HepG2 (cell line): Measurements from ENCODE around the gene FRMD4A. TPM values are rescaled to one million over a fixed set of nuclear protein-coding genes. Genes with fewer than 3 reads are reported as not detected.

Experiments used
- ATAC-seq: fragments of 200-7000 bp; cut with Tn5 transposase; 3 replicates; pipeline ENCODE4 v1.9.1; 2020; ENCODE audit warnings: mild to moderate bottlenecking, moderate library complexity
- BruUV-seq: library from RNA; stranded (reverse); fragments of 400-500 nt; replicated peaks from 2 replicates; lab custom pipeline; 2021; lab: Mats Ljungman, UMichigan
- CTCF ChIA-PET: fragments of 300-600 bp; formaldehyde crosslinking; extraction: SDS; loops from one replicate; lab custom pipeline; 2021; ENCODE audit warnings: low total read pairs, inconsistent platforms, low intra/inter-chr PET ratio; lab: Yijun Ruan, JAX
- POLR2A ChIA-PET: fragments of 350-600 bp; sonication (Branson Sonifier 250); formaldehyde crosslinking; loops from one replicate; lab custom pipeline; 2020; ENCODE audit warnings: antibody characterized with exemption, inconsistent platforms; lab: Yijun Ruan, JAX
- DNase-seq: peaks from one replicate; pipeline ENCODE4 v3.0.0-alpha.2; 2015; ENCODE audit warnings: low spot score
- FAIRE-seq: peaks from 3 replicates; lab custom pipeline; 2011; peaks lifted over from hg19 to GRCh38; lab: Jason Lieb, UNC
- H2AFZ ChIP-seq: one replicate; pipeline ENCODE4 v1.6.1; 2011; ENCODE audit warnings: low read length, inconsistent platforms
- H3K27ac ChIP-seq: fragments of 300-600 bp; 3 replicates; pipeline ENCODE4 v1.8.0; 2011; ENCODE audit warnings: mixed run types, mild to moderate bottlenecking, mixed read lengths, low read length, inconsistent platforms; ENCODE audit not compliant: insufficient read depth; ENCODE audit errors: extremely low read length
- H3K27me3 ChIP-seq, 2 experiments: fragments of 200-600 bp in 1 of 2; 2 replicates in 1 of 2; 3 replicates in 1 of 2; pipeline versions ENCODE4 v1.6.0 to v1.8.0; 2011; ENCODE audit warnings: low read length in 2 of 2, mild to moderate bottlenecking in 2 of 2, moderate library complexity in 2 of 2, inconsistent platforms in 1 of 2; ENCODE audit not compliant: insufficient read depth in 2 of 2, control insufficient read depth in 1 of 2
- H3K36me3 ChIP-seq, 2 experiments: fragments of 200-600 bp in 1 of 2; replicated peaks in 1 of 2; 2 replicates in 1 of 2; 3 replicates in 1 of 2; pipeline versions ENCODE4 v1.5.1 to v1.8.0; 2011; ENCODE audit warnings: low read length in 2 of 2, inconsistent platforms in 1 of 2; ENCODE audit not compliant: insufficient read depth in 2 of 2, control insufficient read depth in 1 of 2
- H3K4me1 ChIP-seq: 2 replicates; pipeline ENCODE4 v1.5.1; 2012; ENCODE audit warnings: low read length, inconsistent platforms; ENCODE audit not compliant: insufficient read depth
- H3K4me2 ChIP-seq: 2 replicates; pipeline ENCODE4 v1.6.0; 2011; ENCODE audit warnings: low read depth, low read length, inconsistent platforms
- H3K4me3 ChIP-seq, 3 experiments: fragments of 200-600 bp in 1 of 3; sonication (generic), shearing (Covaris generic) in 1 of 3; replicated peaks in 1 of 3; 2 replicates each; pipeline ENCODE4 v1.5.1; 2011 to 2016; ENCODE audit warnings: low read length in 3 of 3, inconsistent platforms in 2 of 3, low read depth in 2 of 3, mild to moderate bottlenecking in 2 of 3, control low read depth in 1 of 3, mixed read lengths in 1 of 3; ENCODE audit not compliant: insufficient read depth in 1 of 3
- H3K79me2 ChIP-seq: one replicate; pipeline ENCODE4 v1.6.1; 2011; ENCODE audit warnings: low read length, inconsistent platforms; ENCODE audit not compliant: insufficient read depth
- H3K9ac ChIP-seq: 2 replicates; pipeline ENCODE4 v1.6.0; 2011; ENCODE audit warnings: mild to moderate bottlenecking, low read depth, low read length, inconsistent platforms; ENCODE audit not compliant: insufficient read depth
- H3K9me3 ChIP-seq: 2 replicates; pipeline ENCODE4 v1.5.1; 2012; ENCODE audit warnings: mild to moderate bottlenecking, low read length
- H4K20me1 ChIP-seq: 2 replicates; pipeline ENCODE4 v1.6.0; 2011; ENCODE audit warnings: inconsistent platforms, mild to moderate bottlenecking, low read length, moderate library complexity; ENCODE audit not compliant: insufficient read depth
- ATF7-NPFF ChIP-seq: sonication (generic); formaldehyde crosslinking; IDR thresholded peaks from 2 replicates; pipeline ENCODE4 v1.8.1; 2023; ENCODE audit warnings: mild to moderate bottlenecking, low read depth, missing genetic modification reagents, moderate library complexity
- CEBPG ChIP-seq: IDR thresholded peaks from 2 replicates; pipeline ENCODE4 v1.6.1; 2016
- MTA1 ChIP-seq: sonication (generic); formaldehyde crosslinking; IDR thresholded peaks from 2 replicates; pipeline ENCODE4 v1.4.0; 2020; ENCODE audit warnings: missing genetic modification reagents, mild to moderate bottlenecking, borderline replicate concordance
- PRPF4 ChIP-seq: fragments of 200-400 bp; formaldehyde crosslinking; IDR thresholded peaks from 2 replicates; pipeline ENCODE4 v1.6.1; 2016; ENCODE audit warnings: low read length, low read depth; ENCODE audit not compliant: poor library complexity, severe bottlenecking
- ZMYM3 ChIP-seq: sonication (generic); formaldehyde crosslinking; IDR thresholded peaks from 2 replicates; pipeline ENCODE4 v1.5.1; 2020; ENCODE audit warnings: mild to moderate bottlenecking, missing genetic modification reagents
- ZNF343 ChIP-seq: sonication (generic); formaldehyde crosslinking; IDR thresholded peaks from 2 replicates; pipeline ENCODE4 v1.4.0; 2020; ENCODE audit warnings: mild to moderate bottlenecking, missing genetic modification reagents
- WGBS: methylation state at CpG from one replicate; pipeline ENCODE4 v1.1.6; 2017; ENCODE audit warnings: low lambda C conversion rate; 5-methylcytosine and 5-hydroxymethylcytosine counted together
- in situ Hi-C: cut with HindIII; loops from 2 replicates; pipeline ENCODE4 v1.10.0; 2017; ENCODE audit warnings: low pct_unique_long_range_greater_than_20kb; ENCODE audit not compliant: extremely low pct_ligation_motif_present
- intact Hi-C: fragments of 100-400 bp; cut with micrococcal nuclease; formaldehyde crosslinking; loops from one replicate; pipeline ENCODE4 v1.10.0; 2022; ENCODE audit not compliant: unreplicated experiment
- polyA plus RNA-seq, 8 experiments: library from polyadenylated mRNA; depleted of rRNA in 3 of 8; stranded (reverse) in 7 of 8; unstranded in 1 of 8; fragments of >200 nt; fragmentation: Illumina TruSeq in 4 of 8; extraction: Trizol in 4 of 8; gene quantifications; 2 replicates each; pipeline versions ENCODE4 v1.2.1 to v1.2.3, GENCODE V29; 2011 to 2016; ENCODE audit warnings: low read depth in 4 of 8, missing spikeins in 1 of 8, mixed read lengths in 1 of 8; ENCODE audit not compliant: insufficient read depth in 1 of 8
- total RNA-seq, 5 experiments: library from RNA; depleted of rRNA; stranded (reverse); fragments of >200 nt; fragmentation: Illumina TruSeq; extraction: Trizol; gene quantifications; 2 replicates each; pipeline ENCODE4 v1.2.3, GENCODE V29; 2016; ENCODE audit warnings: low read depth in 1 of 5
- TF ChIP-seq, protein P1 (sequence below), 2 experiments: sonication (generic) in 1 of 2; formaldehyde crosslinking in 1 of 2; IDR thresholded peaks; 2 replicates each; pipeline versions ENCODE4 v1.4.0 to v1.6.1; 2016 to 2020; ENCODE audit warnings: borderline replicate concordance in 1 of 2, low read depth in 1 of 2, mild to moderate bottlenecking in 1 of 2, missing genetic modification reagents in 1 of 2
- TF ChIP-seq, protein P2 (sequence below): sonication (generic); formaldehyde crosslinking; conservative IDR thresholded peaks from 2 replicates; pipeline ENCODE4 v1.4.0; 2020; ENCODE audit warnings: missing genetic modification reagents

FRMD4A gene
- total and polyA plus RNA-seq, 2 of the 13 experiments (the other 11 are each of a cell fraction or from before 2014, with no cell fraction given), result 0.09 to 0.26 TPM

DNA sequence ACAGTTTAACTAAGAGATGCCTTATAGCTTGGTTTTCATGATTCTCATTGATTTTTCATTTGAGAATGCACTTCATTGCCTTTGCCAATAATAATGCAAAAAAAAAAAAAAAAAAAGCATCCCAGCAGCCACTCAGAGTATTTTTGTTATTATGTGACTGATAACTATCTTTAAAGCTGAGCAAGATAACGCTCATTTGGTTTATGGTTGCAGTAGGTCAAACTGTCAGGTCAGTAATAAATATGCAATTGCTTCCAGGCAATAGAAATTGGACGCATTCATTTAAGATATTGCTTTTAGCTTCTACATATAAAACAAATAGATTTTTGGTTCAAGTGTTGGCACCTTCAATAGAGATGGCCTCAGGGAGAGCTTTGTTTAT lies 528.8 kb downstream of the FRMD4A start:
- ATAC-seq (no peak), DNase-seq (no peak), FAIRE-seq (no peak)
- Histone ChIP-seq H3K79me2 (no peaks in the 10 kb centered on the region), H3K9ac (no peak overlapping the region), H3K4me2 (no peak overlapping the region), H3K4me1 (no peaks in the 10 kb centered on the region), H3K27me3 (peaks cover 1 to 3% of the 10 kb centered on the region in 2 experiments; a peak in 2 of 5 replicates), H3K9me3 (no peaks in the 10 kb centered on the region), H3K27ac (no peak overlapping the region), H2AFZ (no peak overlapping the region), H3K36me3 (no peaks in the 10 kb centered on the region), H3K4me3 (no peak overlapping the region), H4K20me1 (no peaks in the 10 kb centered on the region)
- CTCF ChIA-PET, result no interaction called here
- in situ Hi-C loops, result no loop called here
- POLR2A ChIA-PET, result no interaction called here
- no TSS peak for BruUV-seq
- TF ChIP-seq PRPF4 (no peak), ATF7-NPFF (CRISPR knock-in tag) (no peak), CEBPG (CRISPR knock-in tag) (no peak), ZMYM3 (CRISPR knock-in tag) (no peak), ZNF343 (CRISPR knock-in tag) (no peak), MTA1 (CRISPR knock-in tag) (no peak)
- TF ChIP-seq, protein P1, sequence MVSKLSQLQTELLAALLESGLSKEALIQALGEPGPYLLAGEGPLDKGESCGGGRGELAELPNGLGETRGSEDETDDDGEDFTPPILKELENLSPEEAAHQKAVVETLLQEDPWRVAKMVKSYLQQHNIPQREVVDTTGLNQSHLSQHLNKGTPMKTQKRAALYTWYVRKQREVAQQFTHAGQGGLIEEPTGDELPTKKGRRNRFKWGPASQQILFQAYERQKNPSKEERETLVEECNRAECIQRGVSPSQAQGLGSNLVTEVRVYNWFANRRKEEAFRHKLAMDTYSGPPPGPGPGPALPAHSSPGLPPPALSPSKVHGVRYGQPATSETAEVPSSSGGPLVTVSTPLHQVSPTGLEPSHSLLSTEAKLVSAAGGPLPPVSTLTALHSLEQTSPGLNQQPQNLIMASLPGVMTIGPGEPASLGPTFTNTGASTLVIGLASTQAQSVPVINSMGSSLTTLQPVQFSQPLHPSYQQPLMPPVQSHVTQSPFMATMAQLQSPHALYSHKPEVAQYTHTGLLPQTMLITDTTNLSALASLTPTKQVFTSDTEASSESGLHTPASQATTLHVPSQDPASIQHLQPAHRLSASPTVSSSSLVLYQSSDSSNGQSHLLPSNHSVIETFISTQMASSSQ (IDR thresholded peaks at IDR 0.05; ENCODE audit: low read depth), result no peak
- TF ChIP-seq, protein P1 (CRISPR knock-in tag; IDR thresholded peaks at IDR 0.05; ENCODE audit: borderline replicate concordance), result no peak
- TF ChIP-seq, protein P2, sequence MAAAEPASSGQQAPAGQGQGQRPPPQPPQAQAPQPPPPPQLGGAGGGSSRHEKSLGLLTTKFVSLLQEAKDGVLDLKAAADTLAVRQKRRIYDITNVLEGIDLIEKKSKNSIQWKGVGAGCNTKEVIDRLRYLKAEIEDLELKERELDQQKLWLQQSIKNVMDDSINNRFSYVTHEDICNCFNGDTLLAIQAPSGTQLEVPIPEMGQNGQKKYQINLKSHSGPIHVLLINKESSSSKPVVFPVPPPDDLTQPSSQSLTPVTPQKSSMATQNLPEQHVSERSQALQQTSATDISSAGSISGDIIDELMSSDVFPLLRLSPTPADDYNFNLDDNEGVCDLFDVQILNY (CRISPR knock-in tag), result no peak
- intact Hi-C loops, result no loop called here
- 47% methylated on average over 2 of the region's 2 CpGs for WGBS
